Osteoblast (primary cell): ENCODE measurements around the gene MAN1B1. TPM values are rescaled to one million over a fixed set of nuclear protein-coding genes. Genes with fewer than 3 reads are reported as not detected.

Source experiments
- DNase-seq: peaks from one replicate; pipeline ENCODE4 v3.0.0; 2011; ENCODE audit warnings: low spot score, mixed read lengths; ENCODE audit not compliant: insufficient read length; ENCODE audit errors: missing footprints
- H2AFZ ChIP-seq: 2 replicates; pipeline ENCODE4 v1.6.0; 2011; ENCODE audit warnings: mild to moderate bottlenecking, low read length
- H3K27ac ChIP-seq: 2 replicates; pipeline ENCODE4 v1.5.1; 2011; ENCODE audit warnings: mild to moderate bottlenecking, low read depth, low read length, moderate library complexity
- H3K27me3 ChIP-seq: 2 replicates; pipeline ENCODE4 v1.6.0; 2012; ENCODE audit warnings: mild to moderate bottlenecking, control low read depth, inconsistent platforms, low read length, moderate library complexity; ENCODE audit not compliant: insufficient read depth
- H3K36me3 ChIP-seq: 2 replicates; pipeline ENCODE4 v1.5.1; 2011; ENCODE audit warnings: mild to moderate bottlenecking, low read length, control low read depth, moderate library complexity; ENCODE audit not compliant: insufficient read depth
- H3K4me1 ChIP-seq: 2 replicates; pipeline ENCODE4 v1.5.1; 2011; ENCODE audit warnings: mild to moderate bottlenecking, low read length, control low read depth, moderate library complexity; ENCODE audit not compliant: insufficient read depth
- H3K4me2 ChIP-seq: 2 replicates; pipeline ENCODE4 v1.6.0; 2011; ENCODE audit warnings: mild to moderate bottlenecking, low read length; ENCODE audit not compliant: insufficient read depth
- H3K4me3 ChIP-seq: fragments of 200-600 bp; sonication (generic); 3 replicates; pipeline ENCODE4 v1.5.1; 2012; ENCODE audit warnings: mild to moderate bottlenecking, low read length, inconsistent platforms; ENCODE audit not compliant: insufficient read depth
- H3K79me2 ChIP-seq: 2 replicates; pipeline ENCODE4 v1.6.0; 2012; ENCODE audit warnings: mild to moderate bottlenecking, low read length, control low read depth, inconsistent platforms; ENCODE audit not compliant: insufficient read depth
- H3K9me3 ChIP-seq: 2 replicates; pipeline ENCODE4 v1.5.1; 2011; ENCODE audit warnings: low read depth, low read length, control low read depth
- H4K20me1 ChIP-seq: 2 replicates; pipeline ENCODE4 v1.6.0; 2012; ENCODE audit warnings: mild to moderate bottlenecking, low read length, control low read depth; ENCODE audit not compliant: insufficient read depth
- total RNA-seq: library from RNA; depleted of rRNA; stranded (reverse); fragments of >200 nt; gene quantifications from 2 replicates; pipeline ENCODE4 v1.2.3, GENCODE V29; 2012
- TF ChIP-seq, protein P1 (sequence below): IDR thresholded peaks from 2 replicates; pipeline ENCODE4 v1.5.1; 2011; ENCODE audit warnings: mild to moderate bottlenecking, low read depth, low read length, moderate library complexity; ENCODE audit errors: extremely low read depth

MAN1B1 gene
- total RNA-seq, 1 donor, result 94.1 TPM

DNA sequence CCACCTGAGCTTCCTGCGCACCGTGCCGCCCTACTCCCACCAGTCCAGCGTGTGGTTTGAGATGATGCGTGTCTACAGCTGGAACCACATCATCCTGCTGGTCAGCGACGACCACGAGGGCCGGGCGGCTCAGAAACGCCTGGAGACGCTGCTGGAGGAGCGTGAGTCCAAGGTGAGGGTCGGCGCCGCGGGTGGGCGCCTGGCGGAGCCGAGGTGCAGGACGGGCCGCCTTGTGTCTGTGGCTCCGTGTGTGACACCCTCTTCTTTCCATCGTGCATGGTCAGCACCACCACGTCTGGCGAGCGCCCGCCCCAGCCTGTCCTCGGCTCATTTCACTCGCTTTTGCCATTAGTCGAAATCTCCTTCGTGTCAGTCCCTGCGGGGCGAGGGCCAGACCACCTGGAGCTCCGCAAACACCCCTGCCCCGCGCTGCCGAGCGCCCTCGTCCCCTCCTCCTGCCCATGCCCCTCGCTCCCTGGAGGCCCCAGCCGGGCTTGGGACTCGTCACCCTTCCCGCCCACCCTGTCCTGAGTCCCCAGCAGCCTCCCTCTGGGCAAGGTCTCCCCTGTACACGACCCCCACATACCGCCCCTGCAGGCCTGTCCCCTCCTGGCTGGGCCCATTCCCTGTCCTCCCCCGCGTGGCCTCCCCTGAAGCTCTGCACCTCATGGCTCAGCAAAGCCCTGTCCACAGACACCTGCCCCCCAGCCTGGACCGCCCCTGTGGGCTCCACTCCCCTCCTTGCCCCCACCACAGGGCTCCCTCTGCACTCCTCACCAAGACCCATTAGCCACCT, 59.1 kb downstream of the MAN1B1 start:
- H2AFZ ChIP-seq, result no peak overlapping the region
- peaks cover 8% of the 10 kb centered on the region for H3K27me3 ChIP-seq
- TF ChIP-seq, protein P1, sequence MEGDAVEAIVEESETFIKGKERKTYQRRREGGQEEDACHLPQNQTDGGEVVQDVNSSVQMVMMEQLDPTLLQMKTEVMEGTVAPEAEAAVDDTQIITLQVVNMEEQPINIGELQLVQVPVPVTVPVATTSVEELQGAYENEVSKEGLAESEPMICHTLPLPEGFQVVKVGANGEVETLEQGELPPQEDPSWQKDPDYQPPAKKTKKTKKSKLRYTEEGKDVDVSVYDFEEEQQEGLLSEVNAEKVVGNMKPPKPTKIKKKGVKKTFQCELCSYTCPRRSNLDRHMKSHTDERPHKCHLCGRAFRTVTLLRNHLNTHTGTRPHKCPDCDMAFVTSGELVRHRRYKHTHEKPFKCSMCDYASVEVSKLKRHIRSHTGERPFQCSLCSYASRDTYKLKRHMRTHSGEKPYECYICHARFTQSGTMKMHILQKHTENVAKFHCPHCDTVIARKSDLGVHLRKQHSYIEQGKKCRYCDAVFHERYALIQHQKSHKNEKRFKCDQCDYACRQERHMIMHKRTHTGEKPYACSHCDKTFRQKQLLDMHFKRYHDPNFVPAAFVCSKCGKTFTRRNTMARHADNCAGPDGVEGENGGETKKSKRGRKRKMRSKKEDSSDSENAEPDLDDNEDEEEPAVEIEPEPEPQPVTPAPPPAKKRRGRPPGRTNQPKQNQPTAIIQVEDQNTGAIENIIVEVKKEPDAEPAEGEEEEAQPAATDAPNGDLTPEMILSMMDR, result no peak
- H3K79me2 ChIP-seq, result no peaks in the 10 kb centered on the region
- no peak overlapping the region for H3K4me3 ChIP-seq
- no peak overlapping the region for H3K4me2 ChIP-seq
- H4K20me1 ChIP-seq, result no peaks in the 10 kb centered on the region
- H3K36me3 ChIP-seq, result no peaks in the 10 kb centered on the region
- H3K9me3 ChIP-seq, result no peaks in the 10 kb centered on the region
- no peaks in the 10 kb centered on the region for H3K4me1 ChIP-seq
- DNase-seq, result peak; percentile 93
- H3K27ac ChIP-seq, result no peak overlapping the region

DNA sequence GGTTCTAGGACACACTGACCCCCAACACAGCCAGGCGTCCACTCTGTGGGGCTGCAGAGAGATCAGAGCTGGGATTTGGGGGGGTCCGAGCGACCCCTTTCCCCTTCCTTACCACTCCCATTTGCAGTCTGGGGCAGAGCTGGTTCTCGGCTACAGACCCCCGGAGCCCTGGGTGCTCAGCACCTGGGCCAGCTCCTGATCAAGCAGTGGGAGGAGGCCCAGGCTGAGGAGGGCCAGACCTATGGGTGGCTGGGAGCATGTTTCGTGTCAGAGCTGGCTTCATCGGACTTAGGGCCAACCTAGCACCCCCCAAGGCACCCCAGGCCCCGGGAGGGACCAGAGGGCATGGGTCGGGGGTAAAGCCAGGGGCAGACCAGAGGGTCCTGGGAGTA, 59.7 kb downstream of the MAN1B1 start:
- Histone ChIP-seq H3K27ac (no peak overlapping the region), H3K9me3 (no peaks in the 10 kb centered on the region), H3K79me2 (no peaks in the 10 kb centered on the region), H3K36me3 (no peaks in the 10 kb centered on the region), H3K4me3 (no peak overlapping the region), H2AFZ (no peak overlapping the region), H4K20me1 (no peaks in the 10 kb centered on the region), H3K27me3 (peaks cover 3% of the 10 kb centered on the region), H3K4me1 (no peaks in the 10 kb centered on the region), H3K4me2 (no peak overlapping the region)
- DNase-seq, result peak; percentile 84
- TF ChIP-seq, protein P1, result no peak

DNA sequence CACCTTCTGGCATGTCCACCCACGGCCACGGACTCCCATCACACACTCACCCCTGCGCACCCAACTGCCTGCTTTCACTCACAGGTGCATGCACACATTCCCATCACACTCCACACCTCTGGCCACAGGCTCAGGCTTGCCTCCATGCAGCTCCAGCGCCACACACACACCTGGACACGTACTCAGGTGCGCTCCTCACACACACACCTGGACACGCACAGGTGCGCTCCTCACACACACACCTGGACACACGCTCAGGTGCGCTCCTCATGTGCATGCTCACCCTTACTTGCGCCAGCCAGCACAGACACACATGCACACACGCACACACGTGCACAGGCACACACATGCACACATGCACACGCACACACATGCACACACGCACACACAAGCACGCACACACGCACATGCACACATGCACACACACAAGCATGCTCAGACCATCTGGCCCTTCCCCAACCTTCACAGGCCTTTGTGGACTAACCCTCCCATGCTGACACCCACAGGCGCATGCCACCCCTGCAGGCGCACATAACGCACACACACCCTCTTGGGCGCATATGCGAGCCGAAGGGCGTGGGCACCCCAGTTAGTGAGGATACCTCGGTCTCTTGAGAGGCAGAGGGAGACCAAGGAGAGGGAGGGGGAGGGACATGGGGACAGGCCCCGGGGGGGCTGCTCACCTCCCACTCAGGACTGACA, 60.5 kb downstream of the MAN1B1 start:
- Histone ChIP-seq H3K27me3 (peaks cover 2% of the 10 kb centered on the region), H3K9me3 (no peaks in the 10 kb centered on the region), H3K4me1 (no peaks in the 10 kb centered on the region), H4K20me1 (no peaks in the 10 kb centered on the region), H3K4me2 (no peak overlapping the region), H3K79me2 (no peaks in the 10 kb centered on the region), H3K4me3 (no peak overlapping the region), H3K36me3 (no peaks in the 10 kb centered on the region), H2AFZ (no peak overlapping the region), H3K27ac (no peak overlapping the region)
- TF ChIP-seq, protein P1, result no peak
- DNase-seq, result peak; percentile 80

DNA sequence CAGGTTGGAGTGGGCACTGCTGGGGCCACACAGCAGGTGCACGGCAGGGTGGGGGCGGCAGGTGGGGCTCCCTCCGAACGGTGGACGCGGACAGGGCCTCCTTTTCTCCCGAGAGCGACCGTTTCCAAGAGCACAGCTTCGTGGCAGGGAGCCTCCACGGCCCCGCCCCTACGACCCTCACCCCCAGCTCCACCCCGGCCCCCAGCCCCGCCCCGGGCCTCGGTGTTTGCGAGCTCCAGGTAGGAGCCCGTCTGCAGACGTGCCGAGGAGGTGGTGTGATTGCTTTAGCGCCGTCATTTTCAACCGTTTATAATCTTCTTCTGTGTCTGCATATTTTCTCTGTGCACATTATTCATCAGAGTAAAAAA, 61.0 kb downstream of the MAN1B1 start:
- no peaks in the 10 kb centered on the region for H3K79me2 ChIP-seq
- no peaks in the 10 kb centered on the region for H3K36me3 ChIP-seq
- no peaks in the 10 kb centered on the region for H3K27me3 ChIP-seq
- H3K4me2 ChIP-seq, result no peak overlapping the region
- H4K20me1 ChIP-seq, result no peaks in the 10 kb centered on the region
- peak; percentile 62 for DNase-seq
- H3K27ac ChIP-seq, result no peak overlapping the region
- TF ChIP-seq, protein P1, result no peak
- no peak overlapping the region for H2AFZ ChIP-seq
- H3K9me3 ChIP-seq, result no peaks in the 10 kb centered on the region
- no peak overlapping the region for H3K4me3 ChIP-seq
- no peaks in the 10 kb centered on the region for H3K4me1 ChIP-seq
